Measurements from ENCODE around the gene DENND4B. TPM values are rescaled to one million over a fixed set of nuclear protein-coding genes. Genes with fewer than 3 reads are reported as not detected.

Gene DENND4B
- polyA plus RNA-seq, 1 of the 3 experiments (the other 2 are of a cell fraction): 29.6 TPM

GRCh38 chr1:153926405-153926804 lies 20.1 kb downstream of the DENND4B start:
- Histone ChIP-seq H3K4me3 (ENCODE audit: low read depth in 2 of 2, low read length in 1 of 2) (no peak overlapping the region), H3K4me2 (no peak overlapping the region), H3K9me3 (no peaks in the 10 kb centered on the region), H3K9me2 (no peaks in the 10 kb centered on the region), H3K9ac (no peak overlapping the region), H3K79me2 (ENCODE audit: insufficient read depth) (peaks cover 20% of the 10 kb centered on the region), H3K4me1 (ENCODE audit: control insufficient read depth in 1 of 2, insufficient read depth in 2 of 2, low read depth in 1 of 2, low read length in 1 of 2) (peaks cover 6 to 26% of the 10 kb centered on the region in 2 experiments; a peak in 3 of 4 replicates), H4K20me1 (ENCODE audit: insufficient read depth) (peaks cover 5% of the 10 kb centered on the region), H3K27ac (ENCODE audit: low read depth in 2 of 2, low read length in 1 of 2) (no peak overlapping the region), H3K27me3 (ENCODE audit: insufficient read depth) (no peaks in the 10 kb centered on the region), H3F3A (replicated peaks; ENCODE audit: insufficient read depth) (peaks cover 22% of the 10 kb centered on the region), H3K36me3 (replicated peaks in 1 of 2; ENCODE audit: control insufficient read depth in 1 of 2, insufficient read depth in 2 of 2, low read length in 1 of 2) (peaks cover 0 to 9% of the 10 kb centered on the region in 2 experiments), H2AFZ (ENCODE audit: low read depth) (no peak overlapping the region)
- CTCF ChIA-PET: interaction anchor here (0.6 to 2.0 kb wide), 2 partner anchors 19 to 255 kb away, joined by 3 to 5 read pairs; no protein-coding TSS in a partner anchor
- 76% methylated on average over 4 of the region's 4 CpGs for WGBS (ENCODE audit: low lambda C conversion rate)
- TF ChIP-seq RFX5 (IDR thresholded peaks at IDR 0.05; ENCODE audit: low read length) (no peak), CTCF (IDR thresholded peaks at IDR 0.05) (no peak), SIN3A (IDR thresholded peaks at IDR 0.05; ENCODE audit: borderline replicate concordance, low read depth, low read length) (no peak), SMC3 (IDR thresholded peaks at IDR 0.05; ENCODE audit: low read depth, low read length) (no peak), EP300 (IDR thresholded peaks at IDR 0.05; ENCODE audit: borderline replicate concordance in 1 of 2, low read depth in 1 of 2, low read length in 1 of 2) (no peak), TAF1 (IDR thresholded peaks at IDR 0.05; ENCODE audit: borderline replicate concordance, low read depth, low read length) (no peak), TCF12 (IDR thresholded peaks at IDR 0.05) (no peak), FOSL2 (IDR thresholded peaks at IDR 0.05; ENCODE audit: borderline replicate concordance, low read depth) (no peak), IRF3 (IDR thresholded peaks at IDR 0.05; ENCODE audit: low read depth, low read length) (no peak), NRF1 (IDR thresholded peaks at IDR 0.05; ENCODE audit: low read depth, low read length) (no peak), TEAD4 (IDR thresholded peaks at IDR 0.05; ENCODE audit: borderline replicate concordance, insufficient read depth) (no peak), FOXM1 (IDR thresholded peaks at IDR 0.05; ENCODE audit: low read depth) (no peak), EZH2phosphoT487 (IDR thresholded peaks at IDR 0.05; ENCODE audit: borderline replicate concordance, low read depth) (no peak), FOXJ3 (CRISPR knock-in tag; IDR thresholded peaks at IDR 0.05) (no peak), GABPA (IDR thresholded peaks at IDR 0.05; ENCODE audit: low read depth) (no peak), REST (IDR thresholded peaks at IDR 0.05; ENCODE audit: low read depth, low read length) (no peak), RAD21 (IDR thresholded peaks at IDR 0.05; ENCODE audit: low read length) (no peak)
- TF ChIP-seq, protein P1, sequence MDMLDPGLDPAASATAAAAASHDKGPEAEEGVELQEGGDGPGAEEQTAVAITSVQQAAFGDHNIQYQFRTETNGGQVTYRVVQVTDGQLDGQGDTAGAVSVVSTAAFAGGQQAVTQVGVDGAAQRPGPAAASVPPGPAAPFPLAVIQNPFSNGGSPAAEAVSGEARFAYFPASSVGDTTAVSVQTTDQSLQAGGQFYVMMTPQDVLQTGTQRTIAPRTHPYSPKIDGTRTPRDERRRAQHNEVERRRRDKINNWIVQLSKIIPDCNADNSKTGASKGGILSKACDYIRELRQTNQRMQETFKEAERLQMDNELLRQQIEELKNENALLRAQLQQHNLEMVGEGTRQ (IDR thresholded peaks at IDR 0.05; ENCODE audit: borderline replicate concordance, low read depth, low read length): no peak
- TF ChIP-seq, protein P2, sequence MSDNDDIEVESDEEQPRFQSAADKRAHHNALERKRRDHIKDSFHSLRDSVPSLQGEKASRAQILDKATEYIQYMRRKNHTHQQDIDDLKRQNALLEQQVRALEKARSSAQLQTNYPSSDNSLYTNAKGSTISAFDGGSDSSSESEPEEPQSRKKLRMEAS (IDR thresholded peaks at IDR 0.05; ENCODE audit: low read depth): no peak
- TF ChIP-seq, protein P3, sequence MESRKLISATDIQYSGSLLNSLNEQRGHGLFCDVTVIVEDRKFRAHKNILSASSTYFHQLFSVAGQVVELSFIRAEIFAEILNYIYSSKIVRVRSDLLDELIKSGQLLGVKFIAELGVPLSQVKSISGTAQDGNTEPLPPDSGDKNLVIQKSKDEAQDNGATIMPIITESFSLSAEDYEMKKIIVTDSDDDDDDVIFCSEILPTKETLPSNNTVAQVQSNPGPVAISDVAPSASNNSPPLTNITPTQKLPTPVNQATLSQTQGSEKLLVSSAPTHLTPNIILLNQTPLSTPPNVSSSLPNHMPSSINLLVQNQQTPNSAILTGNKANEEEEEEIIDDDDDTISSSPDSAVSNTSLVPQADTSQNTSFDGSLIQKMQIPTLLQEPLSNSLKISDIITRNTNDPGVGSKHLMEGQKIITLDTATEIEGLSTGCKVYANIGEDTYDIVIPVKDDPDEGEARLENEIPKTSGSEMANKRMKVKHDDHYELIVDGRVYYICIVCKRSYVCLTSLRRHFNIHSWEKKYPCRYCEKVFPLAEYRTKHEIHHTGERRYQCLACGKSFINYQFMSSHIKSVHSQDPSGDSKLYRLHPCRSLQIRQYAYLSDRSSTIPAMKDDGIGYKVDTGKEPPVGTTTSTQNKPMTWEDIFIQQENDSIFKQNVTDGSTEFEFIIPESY (IDR thresholded peaks at IDR 0.05; ENCODE audit: borderline replicate concordance, low read depth): no peak
- POLR2A ChIA-PET: interaction anchor here (0.7 to 1.1 kb wide), 2 partner anchors 64 to 1027 kb away, joined by 3 to 7 read pairs; partner anchors contain the start of gene RPS27
- DNase-seq: no peak

Data from SK-N-SH (cell line).